Measurements from ENCODE around the gene GLIPR2.
"Not testable (repeated sequence)": the region's sequence is repeated elsewhere in the genome, so short reads cannot be mapped to it uniquely, and the experiment has no call there.

The GLIPR2 gene

DNA sequence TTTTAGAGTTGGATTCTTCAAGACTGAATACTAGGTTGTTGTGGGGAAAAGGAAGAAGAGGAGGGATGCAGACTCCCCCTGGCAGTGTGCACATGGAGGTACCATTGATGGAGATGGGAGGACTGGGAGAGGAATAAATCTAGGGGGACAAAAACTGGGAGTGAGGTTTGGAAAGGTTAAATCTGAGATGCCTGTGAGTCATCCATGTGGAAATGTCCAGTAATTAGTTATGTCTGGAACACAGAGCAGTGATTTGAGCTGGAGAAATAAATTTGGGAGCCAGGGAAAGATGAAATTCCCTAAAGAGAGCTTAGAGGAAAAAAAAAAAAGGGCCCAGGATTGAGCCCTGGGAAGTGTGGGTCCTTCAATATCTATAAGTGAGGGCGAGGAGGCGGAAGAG, 24.7 kb downstream of the GLIPR2 start:
- no peak for ATAC-seq
- Mint-ChIP-seq H3K4me1 (peaks cover 2% of the 10 kb centered on the region), H3K9me3 (no peaks in the 10 kb centered on the region), H3K27ac (no peak overlapping the region), H3K4me3 (no peak overlapping the region), H3K27me3 (no peaks in the 10 kb centered on the region), H3K36me3 (peaks cover 27% of the 10 kb centered on the region)

DNA sequence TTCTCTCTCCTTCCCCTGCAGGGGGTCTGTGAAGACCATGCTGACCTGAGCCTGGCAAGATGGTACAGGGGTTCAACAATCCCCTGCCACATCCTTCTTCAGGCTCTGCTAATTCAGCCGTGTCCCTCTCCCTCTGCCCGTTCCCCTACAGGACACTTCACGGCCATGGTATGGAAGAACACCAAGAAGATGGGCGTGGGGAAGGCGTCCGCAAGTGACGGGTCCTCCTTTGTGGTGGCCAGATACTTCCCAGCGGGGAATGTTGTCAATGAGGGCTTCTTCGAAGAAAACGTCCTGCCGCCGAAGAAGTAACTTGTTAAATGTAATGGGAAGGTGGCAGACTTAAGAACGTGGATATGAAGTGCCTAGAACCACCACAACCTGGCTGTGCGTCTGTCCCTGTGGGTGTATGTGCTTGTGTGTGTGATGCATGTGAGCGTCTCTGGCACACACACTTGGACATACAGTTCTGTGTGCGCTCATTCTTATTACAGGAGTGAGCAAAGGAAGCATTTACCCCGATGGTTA, 25.7 kb downstream of the GLIPR2 start:
- Mint-ChIP-seq H3K27me3 (no peaks in the 10 kb centered on the region), H3K36me3 (peaks cover 22% of the 10 kb centered on the region), H3K9me3 (no peaks in the 10 kb centered on the region), H3K27ac (no peak overlapping the region), H3K4me3 (no peak overlapping the region), H3K4me1 (peaks cover 9% of the 10 kb centered on the region)
- no peak for ATAC-seq

DNA sequence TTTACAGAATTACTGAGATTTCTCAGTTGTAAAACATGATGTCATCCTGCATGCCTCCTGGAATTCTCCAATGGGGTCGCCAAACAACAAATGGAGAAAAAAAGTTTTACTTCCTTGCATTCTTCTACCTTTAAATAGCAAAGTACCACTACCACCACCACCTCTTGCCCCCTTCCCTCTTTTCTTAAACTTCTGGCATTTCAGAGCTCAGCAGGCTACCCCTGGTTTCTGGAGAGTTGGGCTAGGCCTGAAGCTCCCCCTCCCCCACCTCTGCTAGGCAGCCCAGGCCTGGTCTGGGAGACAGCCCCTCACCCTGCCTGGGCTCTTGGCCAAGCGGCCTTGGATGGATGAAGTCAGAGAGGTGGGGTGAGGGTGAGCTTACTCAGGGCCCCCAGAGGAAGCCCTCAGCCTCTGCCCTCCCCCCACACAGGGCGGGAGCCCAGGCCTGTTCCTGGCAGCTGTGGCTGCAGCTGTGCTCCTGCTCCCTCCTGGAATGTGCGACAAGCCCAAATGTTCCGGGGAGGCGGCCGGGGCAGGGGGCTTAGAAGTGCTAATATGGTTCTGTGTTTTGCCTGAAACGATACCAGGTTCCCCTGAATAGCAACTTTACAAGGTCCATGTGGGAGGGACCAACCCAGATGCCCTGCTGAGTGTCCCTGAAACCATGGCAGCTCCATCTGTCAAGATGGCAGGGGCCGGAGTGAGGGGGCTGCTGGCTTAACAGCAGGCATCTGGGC, 26.7 kb downstream of the GLIPR2 start:
- no peaks in the 10 kb centered on the region for H3K9me3 Mint-ChIP-seq
- no peak for ATAC-seq
- peaks cover 9% of the 10 kb centered on the region for H3K4me1 Mint-ChIP-seq
- peaks cover 20% of the 10 kb centered on the region for H3K36me3 Mint-ChIP-seq
- no peak overlapping the region for H3K4me3 Mint-ChIP-seq
- no peak overlapping the region for H3K27ac Mint-ChIP-seq
- no peaks in the 10 kb centered on the region for H3K27me3 Mint-ChIP-seq

DNA sequence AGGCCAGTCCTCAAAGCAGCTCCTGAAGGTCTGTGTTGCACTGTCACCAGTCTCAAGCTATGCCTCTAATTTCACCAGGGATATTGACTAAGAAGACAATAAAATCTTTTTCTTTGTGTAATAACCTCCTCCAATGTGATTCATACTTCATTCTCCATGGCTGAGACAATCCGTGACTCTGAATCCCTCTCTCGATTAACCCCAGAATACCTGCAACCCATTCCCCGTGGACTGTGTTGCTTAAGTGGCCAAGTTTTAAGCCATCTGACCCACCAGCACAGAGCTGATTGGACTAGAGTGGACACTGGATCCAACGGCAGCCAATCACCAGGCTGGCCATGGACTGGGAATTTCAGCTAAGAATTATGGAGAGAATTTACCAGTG, 27.2 kb downstream of the GLIPR2 start:
- ATAC-seq = no peak
- Mint-ChIP-seq H3K4me3 (no peak overlapping the region), H3K4me1 (peaks cover 9% of the 10 kb centered on the region), H3K27me3 (no peaks in the 10 kb centered on the region), H3K27ac (no peak overlapping the region), H3K36me3 (peaks cover 15% of the 10 kb centered on the region), H3K9me3 (no peaks in the 10 kb centered on the region)

DNA sequence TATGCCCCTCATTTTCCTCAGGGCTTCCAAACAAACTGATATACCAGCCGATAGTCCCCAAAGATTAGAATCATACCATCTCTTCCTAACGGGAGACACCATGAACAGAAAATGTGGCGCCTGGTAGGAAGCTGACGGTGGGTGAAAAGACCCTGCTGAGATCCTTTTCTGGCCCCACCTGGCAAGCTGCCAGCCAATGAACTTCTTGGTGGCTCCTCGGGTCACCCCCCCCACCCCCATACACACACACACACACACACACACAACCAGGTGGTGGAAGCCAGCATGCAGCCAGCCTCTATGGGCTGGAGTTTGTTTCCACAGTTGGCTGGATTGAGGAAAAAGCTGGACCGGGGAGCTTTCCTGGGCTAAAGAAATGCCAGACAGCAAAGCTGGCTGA, 27.8 kb downstream of the GLIPR2 start:
- peaks cover 9% of the 10 kb centered on the region for H3K36me3 Mint-ChIP-seq
- peaks cover 9% of the 10 kb centered on the region for H3K4me1 Mint-ChIP-seq
- no peaks in the 10 kb centered on the region for H3K9me3 Mint-ChIP-seq
- ATAC-seq = no peak
- H3K4me3 Mint-ChIP-seq = no peak overlapping the region
- H3K27me3 Mint-ChIP-seq = no peaks in the 10 kb centered on the region
- H3K27ac Mint-ChIP-seq = peak overlapping the region; percentile 28

DNA sequence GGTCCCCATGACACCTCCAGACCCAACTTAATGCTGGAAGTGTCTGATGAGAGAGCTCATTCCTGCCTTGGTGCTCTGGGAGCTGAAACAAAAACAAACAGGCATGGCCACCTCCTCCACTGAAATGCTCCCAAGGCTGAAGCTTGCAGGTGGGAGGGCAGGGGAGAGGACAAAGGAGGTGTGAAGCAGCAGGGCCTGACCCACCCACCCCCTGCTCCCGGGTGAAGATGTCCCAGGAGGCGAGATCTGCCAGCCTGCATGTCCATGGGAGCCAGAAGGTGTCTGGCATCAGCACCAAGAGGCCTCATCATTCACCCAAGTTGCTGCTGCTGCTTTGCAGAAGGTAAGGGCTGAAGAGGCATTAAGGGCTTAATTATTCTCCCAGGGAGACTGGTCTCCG, 28.5 kb downstream of the GLIPR2 start:
- H3K27ac Mint-ChIP-seq = peak overlapping the region; percentile 28
- no peaks in the 10 kb centered on the region for H3K9me3 Mint-ChIP-seq
- H3K4me3 Mint-ChIP-seq = no peak overlapping the region

DNA sequence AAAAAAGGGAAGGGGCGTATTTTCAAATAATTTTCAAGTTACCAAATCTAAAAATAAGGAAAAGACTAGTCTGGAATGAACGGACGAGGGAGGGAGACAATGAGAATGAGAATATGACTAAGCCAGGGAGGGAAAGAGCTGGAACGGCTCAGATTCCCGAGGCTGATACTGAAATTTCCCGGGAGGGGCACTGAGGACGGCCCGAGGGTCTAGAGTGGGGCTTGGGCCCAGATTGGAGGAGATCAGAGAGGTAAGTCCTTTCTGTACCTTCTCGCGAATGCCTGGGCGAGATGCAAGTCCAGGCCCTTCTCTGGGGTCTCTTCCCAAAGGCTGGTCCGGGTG, 29.3 kb downstream of the GLIPR2 start:
- H3K4me1 Mint-ChIP-seq = peaks cover 9% of the 10 kb centered on the region
- H3K27me3 Mint-ChIP-seq = peaks cover under 1% of the 10 kb centered on the region
- no peak for ATAC-seq
- H3K4me3 Mint-ChIP-seq = peak overlapping the region; percentile 45
- H3K9me3 Mint-ChIP-seq = no peaks in the 10 kb centered on the region
- no peaks in the 10 kb centered on the region for H3K36me3 Mint-ChIP-seq
- H3K27ac Mint-ChIP-seq = peak overlapping the region; percentile 77

More for the DNA sequence above, 28.5 kb downstream of the GLIPR2 start:
- peaks cover 6% of the 10 kb centered on the region for H3K36me3 Mint-ChIP-seq
- no peak for ATAC-seq
- H3K4me1 Mint-ChIP-seq = peaks cover 9% of the 10 kb centered on the region
- H3K27me3 Mint-ChIP-seq = no peaks in the 10 kb centered on the region

DNA sequence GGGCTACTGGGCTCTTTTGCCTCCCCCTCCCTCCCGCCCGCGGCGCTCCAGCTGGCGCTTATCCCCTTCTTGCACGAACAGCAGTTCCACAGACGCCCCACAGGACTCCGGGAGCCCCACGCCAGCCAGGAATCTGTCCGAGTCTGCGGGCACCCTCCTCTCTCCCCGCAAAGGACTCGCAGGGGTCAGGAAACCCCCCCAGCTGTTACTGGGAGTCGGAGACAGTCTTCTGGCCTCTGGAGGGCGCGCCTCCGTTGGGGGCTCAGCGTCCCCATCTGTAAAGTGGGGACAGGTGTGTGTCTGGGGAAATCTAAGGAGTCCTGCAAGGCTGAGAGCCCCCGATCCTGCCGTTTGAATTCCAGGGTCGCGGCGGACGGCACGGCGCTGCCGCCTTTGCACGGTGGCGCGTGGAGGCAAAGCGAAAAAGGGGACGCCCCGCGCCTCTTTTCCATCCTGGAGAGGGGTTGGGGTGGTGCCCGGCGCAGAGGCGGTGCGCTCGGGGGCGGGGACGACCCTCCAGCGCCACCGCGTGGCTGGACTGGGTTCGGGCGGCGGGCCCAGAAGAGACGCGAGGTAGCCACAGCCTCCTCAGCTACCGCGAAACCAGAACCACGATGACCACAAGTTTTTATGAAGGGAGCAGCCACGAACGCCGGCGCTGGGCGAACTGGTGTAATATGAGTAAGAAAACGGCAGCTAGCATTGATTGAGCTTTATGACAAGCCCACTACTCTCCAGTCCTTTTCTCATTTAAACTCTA, 29.8 kb downstream of the GLIPR2 start:
- peak; percentile 96 for ATAC-seq
- H3K9me3 Mint-ChIP-seq = no peaks in the 10 kb centered on the region
- no peaks in the 10 kb centered on the region for H3K36me3 Mint-ChIP-seq
- H3K4me3 Mint-ChIP-seq = peak overlapping the region; percentile 81
- H3K4me1 Mint-ChIP-seq = peaks cover 9% of the 10 kb centered on the region
- H3K27me3 Mint-ChIP-seq = peaks cover 6% of the 10 kb centered on the region
- peak overlapping the region; percentile 77 for H3K27ac Mint-ChIP-seq

DNA sequence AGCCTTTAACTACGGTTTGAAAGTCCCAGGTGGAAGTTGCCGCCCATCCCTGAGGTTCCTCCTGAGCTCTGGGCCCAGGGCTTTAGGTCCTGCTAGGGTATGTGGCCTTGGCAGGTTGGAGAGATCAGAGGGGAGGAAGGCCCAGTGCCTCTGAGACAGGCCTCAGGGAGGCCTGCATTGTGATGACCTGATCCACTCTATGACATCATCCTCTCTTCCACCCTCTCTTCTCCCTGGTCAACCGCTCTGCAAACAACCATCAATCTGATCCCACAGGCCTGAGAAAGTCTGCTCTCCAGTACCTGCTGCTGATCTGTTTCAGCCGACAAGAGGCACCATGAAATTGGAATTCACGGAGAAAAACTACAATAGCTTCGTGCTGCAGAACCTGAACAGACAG, 32.6 kb downstream of the GLIPR2 start, which contains the start of gene CCIN:
CCIN (plus strand) TSS at position 223 of the 400 bp plus-strand sequence; CDS start at position 338, 115 bp downstream.
- no peak within 1 kb of the TSS for H3K4me3 Mint-ChIP-seq
- H3K9me3 Mint-ChIP-seq = no peaks in the 10 kb centered on the region
- peaks cover 21% of the 10 kb centered on the region for H3K27me3 Mint-ChIP-seq
- peaks cover 9% of the 10 kb centered on the region for H3K4me1 Mint-ChIP-seq
- no peak for ATAC-seq
- H3K27ac Mint-ChIP-seq = no peak within 1 kb of the TSS
- no peaks in the 10 kb centered on the region for H3K36me3 Mint-ChIP-seq

DNA sequence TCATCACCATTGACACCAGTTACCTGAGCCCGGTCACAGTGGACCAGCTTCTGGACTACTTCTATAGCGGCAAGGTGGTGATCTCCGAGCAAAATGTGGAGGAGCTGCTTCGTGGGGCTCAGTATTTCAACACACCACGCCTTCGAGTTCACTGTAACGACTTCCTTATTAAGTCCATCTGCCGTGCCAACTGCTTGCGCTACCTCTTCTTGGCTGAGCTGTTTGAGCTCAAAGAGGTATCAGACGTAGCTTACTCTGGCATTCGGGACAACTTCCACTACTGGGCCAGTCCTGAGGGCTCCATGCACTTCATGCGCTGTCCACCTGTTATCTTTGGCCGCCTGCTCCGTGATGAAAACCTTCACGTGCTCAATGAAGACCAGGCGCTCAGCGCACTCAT, 33.2 kb downstream of the GLIPR2 start:
- Mint-ChIP-seq H3K36me3 (no peaks in the 10 kb centered on the region), H3K4me3 (no peak overlapping the region), H3K9me3 (no peaks in the 10 kb centered on the region), H3K27me3 (peaks cover 24% of the 10 kb centered on the region), H3K27ac (no peak overlapping the region), H3K4me1 (peaks cover 9% of the 10 kb centered on the region)
- no peak for ATAC-seq

DNA sequence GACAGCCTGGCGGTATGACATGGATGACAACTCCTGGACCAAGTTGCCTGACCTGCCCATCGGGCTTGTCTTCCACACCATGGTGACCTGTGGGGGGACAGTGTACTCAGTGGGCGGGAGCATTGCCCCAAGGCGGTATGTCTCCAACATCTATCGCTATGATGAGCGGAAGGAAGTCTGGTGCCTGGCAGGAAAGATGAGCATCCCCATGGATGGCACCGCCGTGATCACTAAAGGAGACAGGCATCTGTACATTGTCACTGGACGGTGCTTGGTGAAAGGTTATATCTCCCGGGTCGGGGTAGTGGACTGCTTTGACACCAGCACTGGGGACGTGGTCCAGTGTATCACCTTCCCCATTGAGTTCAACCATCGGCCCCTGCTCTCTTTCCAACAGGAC, 34.0 kb downstream of the GLIPR2 start:
- no peaks in the 10 kb centered on the region for H3K36me3 Mint-ChIP-seq
- peaks cover 9% of the 10 kb centered on the region for H3K4me1 Mint-ChIP-seq
- H3K9me3 Mint-ChIP-seq = no peaks in the 10 kb centered on the region
- peaks cover 30% of the 10 kb centered on the region for H3K27me3 Mint-ChIP-seq
- no peak for ATAC-seq
- no peak overlapping the region for H3K27ac Mint-ChIP-seq
- no peak overlapping the region for H3K4me3 Mint-ChIP-seq

DNA sequence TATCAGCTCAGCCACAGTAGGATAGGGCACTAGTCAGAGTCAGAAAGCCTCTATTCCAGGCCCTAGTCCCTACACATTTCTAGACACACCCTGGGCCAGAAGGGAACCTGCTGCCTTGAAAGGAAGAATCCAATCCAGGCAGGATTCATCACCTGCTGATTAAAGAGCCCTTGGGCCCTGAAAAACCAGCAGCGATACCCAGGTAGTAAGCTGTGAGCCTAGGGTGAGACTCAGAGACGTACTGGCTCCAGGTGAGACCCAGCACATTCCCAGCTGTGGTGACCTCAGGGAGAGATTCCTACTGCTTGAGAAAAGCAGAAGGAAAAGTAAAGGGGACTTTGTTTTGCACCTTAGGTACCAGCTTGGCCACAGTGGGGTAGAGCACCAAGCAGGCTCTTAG, 37.3 kb downstream of the GLIPR2 start:
- no peaks in the 10 kb centered on the region for H3K9me3 Mint-ChIP-seq
- H3K27me3 Mint-ChIP-seq = peaks cover 39% of the 10 kb centered on the region
- H3K4me1 Mint-ChIP-seq = peaks cover 6% of the 10 kb centered on the region
- H3K4me3 Mint-ChIP-seq = no peak overlapping the region
- no peaks in the 10 kb centered on the region for H3K36me3 Mint-ChIP-seq
- no peak overlapping the region for H3K27ac Mint-ChIP-seq
- ATAC-seq = no peak

DNA sequence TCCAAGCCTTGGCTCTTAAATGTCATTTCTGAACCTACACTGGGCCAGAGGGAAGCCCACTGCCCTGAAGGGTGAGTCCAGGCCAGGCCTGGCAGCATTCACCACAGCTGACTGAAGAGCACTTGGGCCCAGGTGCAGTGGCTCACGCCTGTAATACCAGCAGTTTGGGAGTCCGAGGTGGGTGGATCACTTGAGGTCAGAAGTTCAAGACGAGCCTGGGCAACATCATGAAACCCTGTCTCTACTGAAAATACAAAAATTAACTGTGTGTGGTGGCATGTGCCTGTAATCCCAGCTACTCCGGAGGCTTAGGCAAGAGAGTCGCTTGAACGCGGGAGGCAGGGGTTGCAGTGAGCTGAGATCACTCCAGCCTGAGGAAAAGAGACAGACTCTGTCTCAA, 37.7 kb downstream of the GLIPR2 start:
- Mint-ChIP-seq H3K36me3 (no peaks in the 10 kb centered on the region), H3K27me3 (peaks cover 41% of the 10 kb centered on the region), H3K9me3 (peaks cover 3% of the 10 kb centered on the region), H3K4me1 (peaks cover 6% of the 10 kb centered on the region), H3K4me3 (no peak overlapping the region), H3K27ac (no peak overlapping the region)
- ATAC-seq = no peak

DNA sequence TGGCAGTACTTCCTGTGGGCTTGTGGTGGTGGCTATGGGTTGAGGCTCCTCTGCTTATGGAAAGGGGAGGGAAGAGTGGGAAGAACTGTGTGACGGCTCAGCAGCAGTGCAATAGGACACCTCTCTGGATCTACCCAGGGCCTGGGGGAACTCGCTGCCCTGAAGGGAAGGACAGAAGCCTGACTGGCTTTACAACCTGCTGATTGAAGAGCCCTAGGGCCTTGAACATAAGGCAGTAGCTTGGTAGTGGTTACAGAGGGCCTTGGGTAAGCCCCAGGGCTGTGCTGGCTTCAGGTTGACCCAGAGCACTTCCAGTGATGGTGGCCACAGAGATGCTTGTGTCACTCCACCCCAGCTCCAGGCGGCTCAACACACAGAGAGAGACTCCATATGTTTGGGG, 38.2 kb downstream of the GLIPR2 start:
- ATAC-seq = no peak
- Mint-ChIP-seq H3K4me1 (peaks cover 6% of the 10 kb centered on the region), H3K9me3 (peaks cover 3% of the 10 kb centered on the region), H3K27ac (no peak overlapping the region), H3K27me3 (peaks cover 41% of the 10 kb centered on the region), H3K4me3 (no peak overlapping the region), H3K36me3 (no peaks in the 10 kb centered on the region)

DNA sequence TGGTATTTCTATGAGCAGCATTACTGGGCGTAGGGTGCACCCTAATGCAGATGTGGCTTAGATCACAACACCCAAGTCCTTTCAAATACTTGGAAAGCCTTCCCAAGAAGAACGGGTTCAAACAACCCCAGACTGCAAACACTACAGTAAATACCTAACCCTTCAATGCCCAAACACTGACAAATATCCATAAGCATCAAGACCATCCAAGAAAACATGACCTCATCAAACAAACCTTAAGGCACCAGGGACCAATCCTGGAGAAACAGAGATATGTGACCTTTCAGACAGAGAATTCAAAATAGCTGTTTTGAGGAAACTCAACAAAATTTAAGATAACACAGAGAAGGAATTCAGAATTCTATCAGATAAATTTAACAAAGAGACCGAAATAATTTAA, 38.7 kb downstream of the GLIPR2 start:
- H3K27me3 Mint-ChIP-seq = peaks cover 41% of the 10 kb centered on the region
- not testable (repeated sequence) for H3K27ac Mint-ChIP-seq, ATAC-seq, H3K4me1 Mint-ChIP-seq, H3K36me3 Mint-ChIP-seq, H3K4me3 Mint-ChIP-seq, H3K9me3 Mint-ChIP-seq

DNA sequence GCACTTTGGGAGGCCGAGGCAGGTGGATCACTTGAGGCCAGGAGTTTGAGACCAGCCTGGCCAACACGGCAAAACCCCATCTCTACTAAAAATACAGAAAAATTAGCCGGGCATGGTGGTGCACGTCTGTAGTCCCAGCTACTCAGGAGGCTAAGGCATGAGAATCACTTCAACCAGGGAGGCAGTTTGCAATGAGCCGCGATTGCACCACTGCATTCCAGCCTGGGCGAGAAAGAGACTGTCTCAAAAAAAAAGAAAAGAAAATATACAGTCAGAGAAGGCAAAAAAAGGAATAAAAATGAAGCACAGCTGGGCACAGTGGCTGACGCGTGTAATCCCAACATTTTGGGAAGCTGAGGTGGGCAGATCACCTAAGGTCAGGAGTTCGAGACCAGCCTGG, 40.0 kb downstream of the GLIPR2 start:
- not testable (repeated sequence) for H3K4me3 Mint-ChIP-seq, H3K27ac Mint-ChIP-seq, H3K36me3 Mint-ChIP-seq

More for the DNA sequence above, 40.0 kb downstream of the GLIPR2 start:
- H3K9me3 Mint-ChIP-seq, ATAC-seq, H3K4me1 Mint-ChIP-seq: not testable (repeated sequence)
- H3K27me3 Mint-ChIP-seq = peaks cover 34% of the 10 kb centered on the region
